ENCODE measurements around the gene UCHL1.

- TF ChIP-seq CTCF (IDR thresholded peaks at IDR 0.05; ENCODE audit: poor library complexity, severe bottlenecking) = no peak
- peak; percentile 67 for TF ChIP-seq EP300 (conservative IDR thresholded peaks at IDR 0.05; ENCODE audit: poor library complexity, severe bottlenecking)
- peak; percentile 100 for TF ChIP-seq TAF1 (IDR thresholded peaks at IDR 0.05; ENCODE audit: low read depth)
- no peak for TF ChIP-seq EZH2 (IDR thresholded peaks at IDR 0.05; ENCODE audit: borderline replicate concordance, insufficient read depth, low read length, poor library complexity, severe bottlenecking)
- peak; percentile 99 for TF ChIP-seq POLR2AphosphoS5 (IDR thresholded peaks at IDR 0.05)
- peak; percentile 96 for TF ChIP-seq REST (IDR thresholded peaks at IDR 0.05; ENCODE audit: borderline replicate concordance)
- TF ChIP-seq RAD21 (conservative IDR thresholded peaks at IDR 0.05) = no peak
- TF ChIP-seq MXI1 (conservative IDR thresholded peaks at IDR 0.05; ENCODE audit: poor library complexity, severe bottlenecking) = no peak
These were observed at the start of gene UCHL1 for GRCh38 chr4:41256740-41257256.
